NCI-H128 (cell line): ENCODE results near the gene CNKSR3.

Source experiments
- DNase-seq: peaks from one replicate; lab custom pipeline; 2025; ENCODE audit not compliant: unreplicated experiment; lab: John Stamatoyannopoulos, UW

CNKSR3 gene

DNA sequence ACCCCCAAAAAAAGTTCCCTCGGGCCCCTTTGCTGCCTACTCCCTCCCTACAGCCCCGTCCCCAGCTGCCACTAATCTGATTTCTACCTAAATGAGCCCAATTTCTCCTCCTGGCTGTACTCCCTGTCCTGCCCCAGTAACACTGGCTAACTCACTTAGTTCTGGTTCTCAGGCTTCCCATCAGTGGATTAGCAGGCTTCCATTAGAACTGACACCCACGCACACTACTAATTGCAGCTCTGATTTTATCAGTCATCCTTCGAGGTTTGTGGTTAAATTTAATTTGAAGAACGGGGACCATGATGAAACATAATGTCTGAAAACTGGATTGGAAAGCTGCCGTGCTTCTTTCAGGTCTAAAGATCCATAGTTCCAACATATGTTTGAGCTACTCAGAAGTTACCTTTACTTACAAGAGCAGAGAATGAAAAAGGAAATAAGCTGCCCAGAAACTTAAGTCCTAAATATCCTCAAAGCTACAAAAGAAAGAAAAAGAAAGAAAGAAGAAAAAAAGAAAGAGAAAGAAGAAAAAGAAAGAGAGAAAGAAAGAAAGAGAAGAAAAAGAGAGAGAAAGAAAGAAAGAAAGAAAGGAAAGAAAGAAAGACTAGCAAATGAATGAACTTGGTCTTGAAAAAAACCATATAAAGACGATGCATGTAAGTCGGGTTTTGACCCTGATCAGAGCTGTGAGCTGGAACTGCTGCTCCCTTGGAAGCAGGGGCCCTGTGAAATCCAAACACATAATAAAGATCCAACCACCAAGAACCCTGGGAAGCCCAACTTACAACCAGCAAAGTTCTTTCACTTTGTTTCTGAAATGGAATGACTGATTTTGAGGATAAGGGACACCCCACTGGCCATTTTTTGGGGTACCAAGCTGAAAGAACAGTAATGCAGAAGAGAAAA is 51.7 kb downstream of the CNKSR3 start:
- DNase-seq: no peak

DNA sequence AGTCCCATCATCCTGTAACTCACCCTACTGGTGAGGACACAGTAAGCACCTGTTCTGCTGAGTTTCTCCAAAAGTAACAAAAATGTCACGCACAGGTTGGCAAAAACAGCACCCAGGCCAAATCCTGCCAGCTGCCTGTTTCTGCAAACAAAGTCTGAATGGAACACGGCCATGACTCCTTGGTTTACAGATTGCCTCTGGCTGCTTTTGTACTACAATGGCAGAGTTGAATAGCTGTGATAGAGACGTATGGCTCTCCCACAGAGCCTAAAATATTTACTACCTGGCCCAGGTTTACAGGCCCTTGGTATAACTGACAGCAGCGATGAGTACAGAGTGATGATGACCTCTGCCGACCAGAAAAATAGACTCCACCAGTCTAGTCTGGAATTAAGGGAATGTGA is 52.6 kb downstream of the CNKSR3 start:
- peak; percentile 52 for DNase-seq

DNA sequence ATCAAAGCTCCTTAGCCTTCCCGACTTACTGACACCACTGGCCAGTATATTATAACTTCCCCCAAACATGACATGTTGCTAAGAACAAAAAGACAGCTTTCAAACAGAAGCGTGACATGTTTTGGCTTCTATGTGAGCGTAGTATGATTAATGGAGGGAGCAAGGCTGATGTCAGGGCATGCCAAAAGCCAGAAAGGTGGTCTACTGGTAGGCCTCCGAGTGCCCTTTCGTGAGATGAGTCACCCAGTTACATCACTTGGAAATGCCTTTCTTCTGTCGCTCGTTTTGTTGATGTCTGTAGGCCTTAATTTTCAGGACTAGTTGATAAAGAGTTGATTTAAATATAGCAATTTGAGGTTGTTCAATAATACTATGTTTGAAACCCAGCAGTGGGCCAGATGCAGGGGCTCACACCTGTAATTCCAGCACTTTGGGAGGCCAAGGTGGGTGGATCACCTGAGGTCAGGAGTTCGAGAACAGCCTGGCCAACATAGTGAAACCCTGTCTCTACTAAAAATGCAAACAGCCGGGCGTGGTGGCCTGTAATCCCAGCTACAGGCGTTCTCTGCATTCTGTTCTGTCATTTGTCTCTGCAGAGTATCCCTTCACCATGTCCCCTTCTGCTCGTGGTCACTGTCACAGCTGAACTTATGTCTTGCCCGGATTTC is 53.3 kb downstream of the CNKSR3 start:
- no peak for DNase-seq

DNA sequence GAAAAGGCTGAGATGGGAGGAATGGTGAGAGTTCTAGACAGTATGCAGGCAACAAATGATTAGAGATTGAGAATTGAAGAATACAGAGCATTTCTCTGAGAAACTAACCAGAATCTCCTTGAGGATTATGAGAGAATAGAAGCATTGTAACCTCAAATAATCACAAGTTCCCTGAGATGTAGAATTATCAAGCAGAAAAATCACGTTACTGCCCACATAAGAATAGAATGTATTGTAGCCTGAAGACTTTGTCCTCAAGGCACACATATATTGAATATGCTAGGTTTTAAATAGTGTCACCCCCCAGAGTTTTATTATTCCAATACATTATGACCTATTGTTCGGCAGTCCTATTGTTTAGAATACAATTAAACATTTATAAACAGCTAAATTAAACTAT is 57.2 kb downstream of the CNKSR3 start:
- DNase-seq: no peak

DNA sequence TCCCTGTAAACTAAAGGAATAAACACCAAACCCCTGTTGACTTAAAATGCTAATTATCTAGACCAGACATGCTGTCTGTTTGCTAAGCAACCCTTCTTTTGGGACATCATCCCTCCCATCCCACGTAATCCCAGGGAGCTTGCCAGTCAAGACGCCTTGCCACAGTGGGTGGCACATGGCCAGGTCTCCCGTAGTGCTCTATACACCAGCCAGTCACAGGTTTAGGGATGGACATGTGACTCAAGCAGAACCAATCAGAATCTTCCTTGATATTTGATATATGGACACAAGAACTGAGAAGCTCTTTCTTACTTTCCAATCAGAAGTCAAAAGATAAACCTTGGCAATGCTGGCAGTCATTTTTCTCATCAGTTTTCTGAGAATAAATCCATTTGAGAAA is 60.0 kb downstream of the CNKSR3 start:
- DNase-seq: no peak

DNA sequence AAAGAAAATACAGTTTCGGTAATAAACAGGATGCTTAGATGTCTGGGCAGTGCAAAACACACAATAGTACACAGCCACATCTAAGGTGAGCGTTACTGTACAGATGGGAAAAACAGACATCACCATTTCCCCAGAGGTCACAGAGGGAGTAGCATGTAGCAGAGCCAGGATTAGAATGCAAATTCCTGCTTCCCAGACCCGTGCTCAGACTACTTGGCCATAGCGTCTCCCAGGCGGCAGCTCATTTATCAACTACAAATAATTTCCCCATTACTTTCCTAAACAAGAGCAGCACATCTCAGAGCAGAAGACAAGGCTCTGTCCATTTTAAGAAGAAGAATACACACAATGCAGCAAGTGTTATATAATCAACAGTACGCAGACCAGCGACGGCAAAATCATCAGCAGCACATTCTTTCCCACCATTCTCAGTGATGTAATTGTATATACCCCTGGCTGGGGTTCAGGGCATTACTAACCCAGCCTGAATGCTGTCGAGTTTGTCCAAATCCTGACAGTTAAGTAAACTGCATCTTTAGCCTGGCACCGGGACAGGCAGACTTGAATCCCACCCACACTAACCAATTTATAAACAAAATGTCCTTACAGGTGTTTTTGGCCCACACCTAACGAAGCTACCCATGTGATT is 61.9 kb downstream of the CNKSR3 start:
- no peak for DNase-seq

DNA sequence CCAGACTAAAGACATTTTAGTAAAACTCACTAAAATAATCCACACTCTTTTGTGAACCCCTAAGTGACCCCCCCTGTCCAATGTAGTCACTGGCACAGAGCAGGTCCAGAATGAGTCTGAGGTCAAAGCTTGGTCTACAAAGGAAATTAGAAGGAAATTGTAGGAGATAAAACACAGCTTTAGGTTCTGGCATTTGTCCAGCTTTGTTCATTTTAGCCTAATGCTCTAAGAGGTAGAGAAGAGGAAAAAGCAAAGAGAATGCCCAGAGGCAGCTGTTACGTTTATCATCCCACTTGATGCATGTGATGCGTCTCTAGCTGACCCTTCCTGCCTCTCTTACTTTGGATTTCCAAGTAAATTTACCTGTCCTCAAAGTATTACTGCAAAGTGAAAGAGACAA is 62.5 kb downstream of the CNKSR3 start:
- no peak for DNase-seq

DNA sequence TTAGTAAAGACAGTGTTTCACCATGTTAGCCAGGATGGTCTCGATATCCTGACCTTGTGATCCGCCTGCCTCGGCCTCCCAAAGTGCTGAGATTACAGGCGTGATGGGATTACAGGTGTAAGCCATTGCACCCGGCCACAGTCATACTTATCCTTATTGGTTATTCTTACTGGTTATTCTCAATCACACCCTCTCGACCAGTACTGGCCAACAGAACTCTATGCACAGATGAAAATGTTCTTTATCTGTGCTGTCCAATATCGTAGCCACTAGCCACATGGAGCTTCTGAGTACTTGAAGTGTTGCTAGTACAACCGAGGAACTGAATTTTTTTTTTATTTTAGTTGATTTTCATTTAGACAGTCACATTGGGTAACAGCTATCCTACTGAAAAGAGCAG is 63.5 kb downstream of the CNKSR3 start:
- DNase-seq: no peak

DNA sequence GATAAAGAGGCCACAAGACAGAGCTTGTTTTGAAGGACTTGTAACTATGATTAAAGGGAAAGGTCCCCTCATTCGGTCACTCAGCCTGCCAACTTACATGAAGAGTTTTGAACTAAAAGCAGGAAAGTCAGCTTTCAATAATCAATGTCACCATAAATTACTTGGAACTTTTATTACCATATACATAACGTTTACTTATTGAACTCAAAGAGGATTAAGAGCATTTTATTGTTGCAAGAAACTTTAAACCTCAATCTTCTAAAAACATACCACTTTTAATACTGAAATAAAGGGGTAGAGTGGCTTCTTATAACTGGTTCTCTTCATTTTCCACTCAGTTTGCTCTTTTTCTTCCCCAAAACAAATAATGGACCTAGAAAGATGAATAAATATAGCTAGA is 65.1 kb downstream of the CNKSR3 start:
- no peak for DNase-seq

DNA sequence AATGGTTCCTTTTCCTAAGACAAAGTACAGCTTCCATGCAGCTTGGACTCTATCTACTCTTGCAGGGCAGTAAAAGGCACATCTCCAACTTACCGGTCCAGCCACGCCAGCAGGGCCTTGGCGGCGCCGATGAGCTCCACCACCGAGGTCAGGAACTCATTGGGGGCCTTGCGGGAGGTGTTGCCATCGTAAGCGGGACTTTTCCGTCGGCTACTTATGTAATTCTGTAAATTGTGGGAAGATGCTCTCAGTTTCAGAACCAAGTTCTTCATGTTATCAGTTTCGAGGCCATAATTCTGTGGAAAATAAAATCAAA is 68.5 kb downstream of the CNKSR3 start:
- no peak for DNase-seq

DNA sequence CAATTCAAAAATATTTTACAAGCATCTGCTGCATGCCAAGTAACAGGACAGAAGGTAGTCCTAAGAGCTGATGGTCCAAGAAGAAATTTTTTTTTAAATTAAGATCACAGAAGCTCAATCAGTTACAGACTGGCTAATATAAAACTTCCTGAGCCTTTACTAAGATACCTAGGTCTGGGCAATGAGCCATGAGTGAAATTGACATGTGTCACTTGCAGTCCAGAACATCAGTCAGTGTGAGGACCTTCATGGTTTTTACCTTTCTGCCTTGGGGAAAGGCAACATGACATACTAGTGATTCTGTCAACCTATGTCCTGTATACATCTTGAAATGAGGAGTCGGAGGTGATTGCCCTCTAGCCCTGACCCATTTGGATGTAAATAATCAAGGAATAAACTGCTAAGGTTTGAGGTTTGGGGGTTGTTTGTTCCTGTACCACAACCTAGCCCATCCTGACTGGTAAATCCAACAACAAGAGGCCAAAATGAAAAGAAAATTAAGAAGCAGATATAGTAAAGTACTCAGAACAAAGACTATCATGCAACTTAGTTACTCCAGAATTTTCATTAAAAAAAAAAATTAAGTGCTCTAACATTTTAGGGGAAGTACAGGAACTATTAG is 70.0 kb downstream of the CNKSR3 start:
- DNase-seq: no peak

DNA sequence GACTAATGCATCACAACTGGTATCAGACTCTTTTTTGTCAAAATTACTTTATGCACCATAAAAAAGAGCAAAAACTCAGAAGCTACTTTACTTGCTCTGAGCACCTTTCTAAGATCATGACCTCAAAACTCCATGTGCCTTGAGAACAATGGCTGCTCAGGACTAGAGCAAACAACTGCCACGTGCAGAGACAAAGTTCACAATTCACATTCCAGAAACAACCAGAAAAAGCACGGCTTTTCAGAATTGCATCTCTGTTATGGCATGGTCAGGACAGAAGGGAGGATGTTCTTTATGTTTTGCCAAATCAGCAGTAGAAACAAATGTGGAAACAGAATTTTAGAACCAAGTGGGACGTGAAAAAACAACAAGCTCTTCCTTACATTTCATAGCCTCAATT is 70.5 kb downstream of the CNKSR3 start:
- no peak for DNase-seq

DNA sequence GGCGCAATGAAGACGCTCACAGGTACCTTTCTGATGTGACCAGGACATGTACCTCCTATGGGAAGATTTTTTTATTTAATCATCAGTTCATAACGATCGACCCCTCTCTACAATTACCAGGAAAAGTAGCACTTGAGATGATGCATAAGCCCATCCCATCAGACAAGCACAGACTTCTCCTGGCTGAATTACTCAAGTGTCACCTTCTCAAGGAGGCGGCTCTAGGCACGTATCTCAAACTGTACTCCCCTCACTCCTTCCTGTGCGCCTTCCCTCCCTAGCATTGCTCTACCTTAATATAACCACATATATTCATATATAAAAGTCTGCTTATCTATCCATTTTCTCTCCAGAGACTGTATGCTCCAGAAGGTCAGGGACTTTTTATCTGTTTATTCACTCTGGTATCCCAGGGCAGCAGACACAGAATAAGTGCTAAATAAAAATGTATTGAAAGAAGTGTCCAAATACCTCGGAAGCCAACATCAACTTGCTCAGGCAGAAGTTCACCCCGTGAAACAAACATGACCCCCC is 71.5 kb downstream of the CNKSR3 start:
- DNase-seq: no peak

DNA sequence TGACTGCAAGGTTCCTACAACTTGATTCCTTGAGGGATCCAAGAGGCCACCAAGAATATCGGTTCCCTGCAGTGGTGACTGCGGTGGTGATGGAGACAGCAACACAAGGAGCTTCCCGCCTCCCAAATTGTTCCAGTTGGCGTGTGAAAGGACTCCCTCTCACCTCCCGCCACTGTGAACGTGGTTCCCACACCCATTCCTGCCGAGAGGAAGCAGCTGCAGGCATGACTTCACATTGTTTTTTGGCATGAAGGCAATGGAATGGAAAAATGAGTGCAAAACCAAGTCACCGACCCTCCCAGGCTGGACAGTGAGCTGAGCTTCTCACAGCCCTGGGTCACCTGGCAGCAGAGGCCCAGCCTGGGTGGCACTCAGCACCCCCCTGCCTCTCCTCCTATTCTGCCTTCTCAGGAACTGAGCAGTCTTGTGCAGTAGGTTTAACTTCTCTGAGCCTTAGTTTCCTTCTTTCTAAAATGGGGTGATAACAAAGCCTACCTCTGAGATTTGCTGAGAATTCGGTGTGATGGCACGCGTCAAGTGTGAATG is 75.0 kb downstream of the CNKSR3 start:
- DNase-seq: no peak

DNA sequence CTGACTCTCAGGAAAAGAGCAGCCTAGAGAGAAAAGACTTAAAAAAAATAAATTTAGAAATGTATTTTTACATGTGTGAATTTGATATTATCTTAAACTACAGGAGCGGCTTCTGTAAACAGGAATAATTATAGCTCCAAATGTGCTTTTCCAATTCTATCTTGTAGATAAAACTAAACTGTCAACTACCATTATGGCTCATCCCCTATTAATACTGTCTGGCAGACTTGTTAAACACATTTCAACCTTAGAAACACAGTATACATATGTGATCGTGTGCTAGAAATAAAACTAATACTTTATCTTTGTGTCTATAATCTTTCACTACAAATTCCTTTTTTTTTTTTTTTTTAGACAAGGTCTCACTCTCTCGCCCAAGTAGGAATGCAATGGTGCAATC is 75.8 kb downstream of the CNKSR3 start:
- no peak for DNase-seq

DNA sequence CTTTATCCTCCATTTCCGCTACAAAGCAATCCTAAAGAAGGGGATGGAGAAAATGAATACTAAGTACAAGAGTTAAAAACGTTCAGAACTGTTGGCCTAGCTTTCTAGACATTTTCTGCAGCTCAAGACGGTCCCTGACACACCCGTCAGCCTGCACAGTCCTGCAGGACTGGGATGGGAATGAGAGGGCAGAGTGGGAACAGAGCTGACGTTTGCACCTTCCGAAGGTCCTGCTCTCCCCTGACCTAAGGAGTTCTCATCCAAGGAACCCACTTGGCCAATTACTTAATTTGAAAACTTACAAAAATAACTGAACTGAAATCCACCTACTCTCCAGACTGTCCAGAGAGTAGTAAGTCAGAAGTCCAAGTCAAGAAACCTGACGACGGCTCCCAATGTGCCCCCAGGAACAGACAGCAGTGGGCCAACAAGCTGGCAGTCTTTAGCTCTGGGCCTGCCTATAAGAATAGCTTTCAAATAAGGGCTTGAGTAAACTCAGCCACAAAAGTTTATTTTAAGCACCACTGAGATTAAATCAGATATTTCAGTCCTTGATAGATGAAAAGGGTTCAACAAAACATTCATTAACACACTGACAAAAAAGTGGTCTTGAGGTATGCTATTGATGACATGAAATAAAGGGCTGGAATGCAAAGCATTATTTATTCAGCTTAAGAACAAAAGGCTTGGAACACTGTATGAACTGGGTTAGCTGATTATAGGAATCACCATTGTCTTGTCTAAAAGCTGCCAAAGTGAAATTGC is 76.8 kb downstream of the CNKSR3 start:
- no peak for DNase-seq

DNA sequence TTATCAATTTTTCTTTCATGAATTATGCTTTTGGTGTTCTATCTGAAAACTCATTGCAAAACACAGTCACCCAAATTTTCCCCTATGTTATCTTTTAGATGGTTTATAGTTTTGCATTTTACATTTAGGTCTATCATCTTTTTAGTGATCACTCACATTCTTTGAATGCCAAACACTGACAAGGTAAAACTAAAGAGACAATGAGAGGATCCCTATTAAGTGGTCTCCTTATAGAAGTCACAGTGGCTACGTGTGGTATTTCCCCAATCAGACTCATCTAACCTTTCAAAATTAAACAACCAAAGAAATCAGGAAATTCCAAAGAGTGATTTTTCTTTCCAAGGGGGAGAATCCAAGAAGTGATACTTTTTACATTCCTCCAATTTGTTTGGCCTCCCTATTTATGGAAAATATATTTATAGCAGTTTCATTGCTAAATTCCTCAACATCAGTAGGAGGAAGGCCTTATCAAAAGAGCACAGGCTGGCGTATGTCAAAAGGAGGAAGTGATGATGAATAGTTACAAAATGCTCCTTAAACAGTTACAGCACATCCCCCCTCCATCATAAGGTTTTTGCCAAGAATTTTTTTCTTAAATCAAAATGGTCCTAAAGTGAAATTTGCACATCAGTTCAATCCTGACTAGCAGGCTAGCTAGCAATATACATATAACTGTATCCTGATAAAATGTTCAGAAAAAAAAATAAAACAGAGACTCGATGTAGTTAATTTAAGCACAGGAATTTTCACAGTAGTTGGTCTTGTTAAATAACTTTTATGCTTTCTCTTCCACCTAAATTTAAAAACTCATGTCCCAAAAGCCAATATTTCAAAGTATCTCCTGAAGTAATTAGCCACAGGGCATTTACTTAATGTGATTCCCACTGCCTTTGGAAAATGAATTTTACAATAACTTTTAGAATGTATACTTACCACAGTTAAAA is 77.7 kb downstream of the CNKSR3 start:
- no peak for DNase-seq

DNA sequence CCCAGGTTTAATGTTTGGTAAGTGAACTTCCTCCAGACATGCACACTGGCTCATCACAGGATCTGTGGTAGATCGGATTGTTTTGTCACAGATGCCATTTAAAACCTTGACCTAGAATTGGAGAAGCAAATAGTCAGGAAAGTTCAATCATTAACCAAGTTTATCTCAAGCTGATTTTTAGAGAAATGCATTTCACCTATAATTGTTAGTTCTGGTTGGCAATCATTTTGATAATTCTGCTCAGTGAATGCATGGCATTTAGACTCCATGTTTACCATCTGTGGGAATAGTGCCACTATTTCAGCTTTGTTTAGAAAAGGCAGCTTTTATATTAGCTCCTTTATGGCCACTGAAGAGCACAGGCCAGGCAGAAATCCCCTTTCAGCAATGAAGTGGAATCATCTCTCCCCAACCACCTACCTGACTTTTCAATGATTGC is 80.0 kb downstream of the CNKSR3 start:
- no peak for DNase-seq

DNA sequence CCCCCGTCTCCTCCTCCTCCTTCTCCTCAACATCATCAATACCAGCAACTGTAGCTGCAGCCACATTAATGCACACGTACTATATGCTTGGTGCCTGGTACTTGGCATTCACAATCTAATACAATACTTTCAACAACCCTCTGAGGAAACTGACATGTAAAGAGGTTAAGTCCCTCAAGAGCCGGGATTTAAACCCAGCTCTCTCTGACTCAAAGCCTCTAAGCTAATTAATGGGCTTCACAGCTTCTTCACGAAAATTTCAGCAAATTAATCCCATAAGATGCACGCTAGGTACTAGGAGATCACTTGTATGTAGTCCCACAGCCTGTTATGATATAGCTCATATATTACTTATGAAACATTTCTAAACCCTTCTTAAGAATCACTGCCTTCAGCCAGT is 80.8 kb downstream of the CNKSR3 start:
- DNase-seq: no peak
